GM23338 (cell line): Measurements from ENCODE around the gene TTF1.

Experiments
- CREB1 ChIP-seq: fragments of 250-450 bp; sonication (Bioruptor Pico); IDR thresholded peaks from 2 replicates; pipeline ENCODE4 v1.5.0; 2020; ENCODE audit warnings: low read depth, mild to moderate bottlenecking, moderate library complexity
- CTCF ChIP-seq, 2 experiments: fragments of 200-600 bp in 1 of 2; sonication (generic) in 1 of 2; conservative IDR thresholded peaks; 2 replicates each; pipeline versions ENCODE4 v1.5.1 to v1.6.1; 2016 to 2017; ENCODE audit warnings: antibody characterized with exemption in 2 of 2, low read depth in 2 of 2, mild to moderate bottlenecking in 2 of 2, moderate library complexity in 1 of 2
- ETS1 ChIP-seq: IDR thresholded peaks from 2 replicates; pipeline ENCODE4 v1.6.1; 2016; ENCODE audit warnings: antibody characterized with exemption
- EZH2 ChIP-seq: fragments of 200-600 bp; sonication (generic); IDR thresholded peaks from one replicate; pipeline ENCODE4 v1.8.0; 2017; ENCODE audit warnings: antibody characterized with exemption, mild to moderate bottlenecking, low read depth; ENCODE audit not compliant: unreplicated experiment
- EZH2phosphoT487 ChIP-seq: fragments of 200-600 bp; sonication (generic); IDR thresholded peaks from one replicate; pipeline ENCODE4 v1.8.1; 2018; ENCODE audit warnings: antibody characterized with exemption; ENCODE audit not compliant: unreplicated experiment
- POLR2AphosphoS5 ChIP-seq: IDR thresholded peaks from 2 replicates; pipeline ENCODE4 v1.6.1; 2016; ENCODE audit warnings: antibody characterized with exemption, low read depth
- REST ChIP-seq: IDR thresholded peaks from one replicate; pipeline ENCODE4 v1.6.1; 2018; ENCODE audit warnings: antibody characterized with exemption; ENCODE audit not compliant: unreplicated experiment
- STAT1 ChIP-seq: IDR thresholded peaks from one replicate; pipeline ENCODE4 v1.6.1; 2016; ENCODE audit warnings: antibody characterized with exemption; ENCODE audit not compliant: unreplicated experiment
- ZNF114 ChIP-seq: fragments of 250-450 bp; sonication (Bioruptor Pico); IDR thresholded peaks from 2 replicates; pipeline ENCODE4 v1.5.0; 2020; ENCODE audit warnings: mild to moderate bottlenecking, moderate library complexity
- ZNF462 ChIP-seq: fragments of 250-450 bp; sonication (Bioruptor Pico); IDR thresholded peaks from 2 replicates; pipeline ENCODE4 v1.5.0; 2020; ENCODE audit warnings: mild to moderate bottlenecking, moderate library complexity

- TF ChIP-seq CTCF (conservative IDR thresholded peaks at IDR 0.05; ENCODE audit: low read depth in 2 of 2) (no peak), EZH2 (no peak), EZH2phosphoT487 (no peak), POLR2AphosphoS5 (no peak), REST (no peak), CREB1 (CRISPR knock-in tag) (no peak), STAT1 (no peak), ZNF114 (no peak), ZNF462 (CRISPR knock-in tag) (no peak), ETS1 (no peak)
These were observed 15.7 kb downstream of the TTF1 start for GRCh38 chr9:132390966-132391365.
